Mucosa of stomach (tissue), 1 donor: ENCODE measurements around the gene LGALS8.
"Not testable (repeated sequence)": the region's sequence is repeated elsewhere in the genome, so short reads cannot be mapped to it uniquely, and the experiment has no call there.

ENCODE experiments used
- H3K27me3 ChIP-seq: one replicate; pipeline ENCODE4 v1.7.0; 2013; ENCODE audit warnings: mild to moderate bottlenecking, low read length; ENCODE audit not compliant: control insufficient read depth, insufficient read depth
- H3K36me3 ChIP-seq: one replicate; pipeline ENCODE4 v1.7.0; 2013; ENCODE audit warnings: low read length; ENCODE audit not compliant: control insufficient read depth, insufficient read depth
- H3K4me1 ChIP-seq: one replicate; pipeline ENCODE4 v1.7.0; 2013; ENCODE audit warnings: mild to moderate bottlenecking, low read length; ENCODE audit not compliant: control insufficient read depth, insufficient read depth
- H3K4me3 ChIP-seq: one replicate; pipeline ENCODE4 v1.7.0; 2013; ENCODE audit warnings: low read length
- H3K9ac ChIP-seq: one replicate; pipeline ENCODE4 v1.7.0; 2013; ENCODE audit warnings: mild to moderate bottlenecking, low read length, moderate library complexity
- H3K9me3 ChIP-seq: one replicate; pipeline ENCODE4 v1.7.0; 2013; ENCODE audit warnings: mild to moderate bottlenecking, low read length, moderate library complexity; ENCODE audit not compliant: control insufficient read depth
- donor health status: Pancreatic carcinoma.

The LGALS8 gene

DNA sequence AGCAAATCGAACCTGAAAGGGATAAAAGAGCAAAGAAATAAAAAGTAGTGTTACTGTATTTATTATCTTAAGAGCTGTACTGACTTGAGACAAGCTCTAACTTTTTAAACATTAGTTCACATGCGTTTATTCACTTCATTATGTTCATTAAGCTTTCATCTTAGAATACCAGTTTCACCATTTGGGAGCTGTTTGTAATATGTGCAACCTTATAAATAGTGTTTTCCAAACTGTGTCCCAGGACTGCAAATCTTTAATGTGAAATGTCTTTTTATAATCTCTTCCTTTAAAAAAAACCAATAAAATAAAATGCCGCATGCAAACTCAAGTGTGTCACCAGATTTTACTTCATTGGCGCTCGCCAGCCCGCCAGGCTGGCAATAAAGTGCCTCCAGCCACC is 28.3 kb downstream of the LGALS8 start:
- peaks cover 12% of the 10 kb centered on the region for H3K36me3 ChIP-seq

DNA sequence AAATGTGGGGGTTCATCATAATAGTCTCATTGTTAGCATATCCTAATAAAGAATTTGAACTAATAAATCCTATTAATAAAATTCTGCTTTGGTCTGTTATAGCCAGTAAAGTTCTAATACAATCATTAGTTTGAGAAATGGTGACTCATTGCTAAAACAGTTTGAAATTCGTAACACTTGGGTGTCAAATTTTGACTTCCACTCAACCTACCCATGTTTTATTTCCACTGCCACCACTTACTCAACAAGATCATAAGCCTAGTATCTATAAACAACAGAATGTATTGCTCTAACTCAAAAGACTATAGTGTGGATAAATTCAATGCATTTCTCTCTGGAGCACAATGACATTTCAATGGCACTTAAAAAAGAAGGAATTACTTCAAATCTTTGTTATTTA is 29.1 kb downstream of the LGALS8 start:
- peaks cover 12% of the 10 kb centered on the region for H3K36me3 ChIP-seq
- H3K9ac ChIP-seq: no peak overlapping the region
- no peaks in the 10 kb centered on the region for H3K9me3 ChIP-seq

More for the DNA sequence above, 28.3 kb downstream of the LGALS8 start:
- Histone ChIP-seq H3K27me3 (no peaks in the 10 kb centered on the region), H3K4me3 (no peak overlapping the region), H3K9ac (no peak overlapping the region), H3K4me1 (no peaks in the 10 kb centered on the region), H3K9me3 (no peaks in the 10 kb centered on the region)

DNA sequence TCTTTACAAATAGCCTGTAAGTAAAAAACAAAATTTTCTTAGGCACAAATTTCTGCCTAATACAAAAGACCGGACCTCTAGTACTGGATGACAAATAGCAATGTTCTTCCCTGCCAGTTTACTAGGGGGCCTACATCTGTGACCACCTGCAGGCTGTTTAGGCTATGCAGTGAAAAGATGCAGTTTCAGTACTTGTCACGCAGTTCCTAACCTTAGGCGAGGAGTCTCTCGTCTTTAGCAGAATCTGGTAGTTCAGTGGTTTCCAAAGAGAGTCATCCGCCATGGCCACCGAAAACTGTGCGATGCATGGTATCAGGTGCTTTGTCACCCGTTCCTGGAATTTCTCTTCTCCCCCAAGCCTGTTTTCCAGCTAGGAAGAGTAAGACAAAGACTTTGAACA is 29.6 kb downstream of the LGALS8 start:
- H3K27me3 ChIP-seq: no peaks in the 10 kb centered on the region
- H3K36me3 ChIP-seq: peaks cover 12% of the 10 kb centered on the region
- no peaks in the 10 kb centered on the region for H3K9me3 ChIP-seq
- H3K4me3 ChIP-seq: no peak overlapping the region
- H3K9ac ChIP-seq: no peak overlapping the region
- H3K4me1 ChIP-seq: no peaks in the 10 kb centered on the region

More for the DNA sequence above, 29.1 kb downstream of the LGALS8 start:
- Histone ChIP-seq H3K27me3 (no peaks in the 10 kb centered on the region), H3K4me3 (no peak overlapping the region), H3K4me1 (no peaks in the 10 kb centered on the region)

DNA sequence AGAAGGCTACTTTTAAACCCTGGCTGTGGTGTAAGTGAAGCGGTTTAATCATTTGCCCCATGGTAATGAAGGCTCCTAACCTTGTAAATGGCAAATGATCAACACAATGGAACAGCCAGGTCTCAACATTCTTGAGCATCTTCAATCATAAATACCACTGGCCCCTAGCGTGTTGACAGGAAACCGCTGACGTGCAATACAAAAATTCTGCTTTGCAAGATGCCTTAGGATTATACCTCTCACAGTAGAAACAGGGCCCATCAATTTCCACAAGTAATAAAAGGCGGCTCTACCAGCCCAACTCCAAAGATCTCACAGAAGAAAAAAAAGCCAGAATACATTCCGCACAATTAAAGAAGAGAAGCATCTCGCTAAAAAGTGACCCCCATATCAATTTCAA is 32.8 kb downstream of the LGALS8 start:
- Histone ChIP-seq H3K9ac (no peak overlapping the region), H3K4me1 (no peaks in the 10 kb centered on the region), H3K27me3 (no peaks in the 10 kb centered on the region), H3K9me3 (no peaks in the 10 kb centered on the region), H3K36me3 (peaks cover 18% of the 10 kb centered on the region), H3K4me3 (no peak overlapping the region)

DNA sequence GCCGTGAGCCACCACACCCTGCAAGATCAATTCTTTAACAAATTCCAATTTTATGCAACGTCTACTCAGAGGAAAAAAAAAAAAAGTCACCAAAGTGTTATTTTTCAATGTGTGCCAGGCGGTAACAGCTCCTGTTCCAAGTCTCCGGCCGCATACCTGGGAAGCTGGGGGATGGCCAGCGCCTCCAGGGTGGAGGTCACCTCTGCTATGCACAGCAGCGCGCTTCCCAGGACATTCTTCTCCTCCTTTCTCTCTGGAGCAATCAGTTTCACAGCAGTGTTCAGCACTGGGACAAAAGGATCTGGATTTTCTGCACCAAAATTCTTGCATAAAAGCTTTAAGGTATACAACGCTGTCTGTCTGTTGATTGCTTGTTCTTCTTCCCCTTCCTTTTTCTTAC is 34.3 kb downstream of the LGALS8 start:
- Histone ChIP-seq H3K27me3 (no peaks in the 10 kb centered on the region), H3K36me3 (peaks cover 16% of the 10 kb centered on the region), H3K9ac (no peak overlapping the region), H3K4me3 (no peak overlapping the region), H3K4me1 (no peaks in the 10 kb centered on the region), H3K9me3 (no peaks in the 10 kb centered on the region)

DNA sequence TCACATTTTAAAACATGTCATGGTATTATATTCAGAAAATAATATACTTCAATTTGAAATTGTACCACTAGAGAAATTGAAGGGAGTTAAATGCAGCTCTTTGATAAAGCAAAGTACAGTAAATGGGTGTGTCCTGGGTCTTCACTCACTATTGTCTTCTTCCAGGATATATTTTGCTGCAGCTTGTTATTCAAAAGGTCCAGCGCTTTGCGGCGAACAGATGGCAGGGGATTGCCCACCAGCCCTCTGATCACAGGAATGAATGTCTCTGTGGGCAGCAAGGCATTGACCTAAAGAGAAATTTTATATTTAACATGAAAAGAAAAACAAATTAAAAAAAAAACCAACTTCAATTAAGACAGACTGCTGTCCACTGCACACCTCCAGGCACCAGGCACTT is 35.1 kb downstream of the LGALS8 start:
- peaks cover 13% of the 10 kb centered on the region for H3K36me3 ChIP-seq
- no peaks in the 10 kb centered on the region for H3K9me3 ChIP-seq
- no peak overlapping the region for H3K9ac ChIP-seq
- H3K27me3 ChIP-seq: no peaks in the 10 kb centered on the region
- H3K4me3 ChIP-seq: no peak overlapping the region
- H3K4me1 ChIP-seq: no peaks in the 10 kb centered on the region

DNA sequence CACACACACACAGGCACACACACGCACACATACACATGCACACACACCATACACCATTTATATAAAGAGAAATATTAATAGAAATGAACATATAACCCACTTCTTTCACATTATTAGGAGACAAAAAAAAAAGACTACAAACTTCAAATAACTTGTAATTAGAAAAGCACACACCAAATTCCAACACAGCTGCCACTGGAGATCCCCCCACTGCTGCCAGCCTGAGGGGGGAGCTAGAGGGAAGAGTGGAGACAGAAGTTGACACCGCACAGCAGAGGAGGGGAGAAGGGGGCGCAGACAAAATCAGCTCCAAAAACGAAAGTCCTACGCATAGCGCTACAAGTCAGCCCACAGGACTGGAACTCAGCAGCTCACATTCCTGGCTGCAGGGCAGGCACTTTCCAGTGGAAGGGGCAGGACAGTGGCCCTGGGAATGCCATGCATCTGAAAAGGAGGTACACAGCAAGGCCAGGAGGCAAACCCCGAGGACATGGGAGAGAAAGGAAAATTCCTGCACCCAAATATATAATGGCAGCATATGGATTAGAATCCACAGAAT is 36.5 kb downstream of the LGALS8 start:
- Histone ChIP-seq H3K4me3 (no peak overlapping the region), H3K36me3 (peaks cover 8% of the 10 kb centered on the region), H3K27me3 (no peaks in the 10 kb centered on the region), H3K9ac (no peak overlapping the region), H3K9me3 (no peaks in the 10 kb centered on the region), H3K4me1 (no peaks in the 10 kb centered on the region)

DNA sequence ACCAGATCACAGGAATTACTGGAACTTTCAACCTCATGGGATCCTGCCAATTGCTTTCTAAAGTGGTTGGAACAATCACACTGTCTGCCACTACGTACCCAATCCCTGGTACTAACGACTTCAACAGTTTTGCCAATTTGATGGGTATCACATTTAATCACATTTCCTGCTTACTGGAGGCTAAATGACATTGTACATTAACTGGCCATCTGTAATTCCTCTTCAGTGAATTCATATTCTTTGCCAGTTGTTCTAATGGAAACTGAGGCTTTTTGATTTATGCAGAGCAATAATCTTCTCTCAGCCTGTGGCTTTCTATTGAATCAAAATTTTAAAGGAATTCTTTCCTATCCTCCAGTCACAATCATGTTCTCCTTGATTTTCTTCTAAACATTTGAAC is 38.2 kb downstream of the LGALS8 start:
- Histone ChIP-seq H3K36me3 (peaks cover 6% of the 10 kb centered on the region), H3K4me3 (no peak overlapping the region), H3K4me1 (no peaks in the 10 kb centered on the region)

DNA sequence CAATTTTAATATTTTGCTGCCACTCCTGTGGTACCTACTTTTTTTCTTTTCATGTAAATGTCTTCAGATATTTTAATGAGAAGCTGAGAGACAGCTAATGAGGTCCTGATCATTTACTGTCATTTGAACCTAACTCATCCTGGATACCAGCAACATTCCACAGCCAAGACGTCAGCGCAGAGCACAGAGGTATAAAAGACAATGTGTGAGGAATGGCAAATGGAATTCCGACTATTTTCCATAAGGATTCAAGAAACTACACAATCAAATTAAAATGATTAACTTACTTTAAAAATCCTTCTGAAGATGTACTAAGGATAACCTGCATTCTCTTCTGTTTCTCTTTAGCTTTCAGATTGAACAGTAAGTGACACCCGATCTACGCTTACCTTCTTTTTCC is 41.7 kb downstream of the LGALS8 start:
- no peaks in the 10 kb centered on the region for H3K27me3 ChIP-seq
- H3K4me1 ChIP-seq: no peaks in the 10 kb centered on the region
- no peak overlapping the region for H3K9ac ChIP-seq
- H3K9me3 ChIP-seq: no peaks in the 10 kb centered on the region
- H3K36me3 ChIP-seq: no peaks in the 10 kb centered on the region
- no peak overlapping the region for H3K4me3 ChIP-seq

More for the DNA sequence above, 38.2 kb downstream of the LGALS8 start:
- Histone ChIP-seq H3K27me3 (no peaks in the 10 kb centered on the region), H3K9me3 (no peaks in the 10 kb centered on the region), H3K9ac (no peak overlapping the region)

DNA sequence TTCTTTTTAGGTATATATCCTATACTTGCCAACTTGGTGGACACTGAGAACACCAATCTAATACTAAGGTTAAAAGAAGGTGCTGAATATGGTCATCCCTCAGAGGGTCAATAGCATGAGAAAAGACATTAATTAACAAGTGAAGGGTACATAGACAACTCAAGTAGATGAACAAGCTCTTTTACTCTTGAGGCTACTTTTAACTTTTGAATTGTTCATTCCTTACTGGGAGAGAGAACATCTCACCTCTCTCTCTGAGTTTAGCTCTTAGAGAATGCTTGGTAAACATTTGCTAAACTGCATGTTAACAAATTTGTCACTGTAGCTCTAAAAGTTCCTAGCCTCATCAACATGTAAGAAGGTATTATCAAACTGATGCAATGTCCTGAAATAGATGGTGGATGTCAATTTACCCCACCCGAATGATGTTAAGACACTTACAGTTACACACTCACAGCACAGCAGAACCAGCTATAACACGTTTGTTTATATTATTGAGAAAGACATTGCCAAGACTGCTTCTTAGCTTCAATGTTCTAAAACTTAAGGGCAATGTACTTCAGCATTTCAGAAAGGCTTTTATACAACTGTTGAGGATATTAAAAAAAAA is 44.6 kb downstream of the LGALS8 start:
- Histone ChIP-seq H3K9ac (no peak overlapping the region), H3K4me1 (no peaks in the 10 kb centered on the region), H3K4me3 (no peak overlapping the region), H3K27me3 (no peaks in the 10 kb centered on the region), H3K36me3 (peaks cover 3% of the 10 kb centered on the region), H3K9me3 (no peaks in the 10 kb centered on the region)

DNA sequence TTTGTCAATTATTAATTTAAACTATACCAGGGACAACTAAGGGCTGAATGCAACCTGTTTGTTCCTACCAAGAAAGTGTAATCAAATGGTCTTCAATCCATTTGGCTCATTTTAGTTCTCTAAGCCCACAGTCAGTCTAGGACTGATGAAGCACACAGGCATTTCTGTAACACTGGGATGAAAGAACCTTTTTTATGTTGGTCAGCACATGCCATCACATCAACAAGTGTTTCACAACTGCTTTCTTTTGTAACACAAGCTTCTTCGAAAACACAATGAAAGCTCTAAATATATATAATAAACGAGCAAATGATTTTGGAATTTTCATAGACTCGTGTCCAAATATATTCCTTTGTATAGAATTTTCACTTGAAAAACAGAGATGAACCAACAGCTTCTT is 51.7 kb downstream of the LGALS8 start:
- H3K4me1 ChIP-seq: no peaks in the 10 kb centered on the region

DNA sequence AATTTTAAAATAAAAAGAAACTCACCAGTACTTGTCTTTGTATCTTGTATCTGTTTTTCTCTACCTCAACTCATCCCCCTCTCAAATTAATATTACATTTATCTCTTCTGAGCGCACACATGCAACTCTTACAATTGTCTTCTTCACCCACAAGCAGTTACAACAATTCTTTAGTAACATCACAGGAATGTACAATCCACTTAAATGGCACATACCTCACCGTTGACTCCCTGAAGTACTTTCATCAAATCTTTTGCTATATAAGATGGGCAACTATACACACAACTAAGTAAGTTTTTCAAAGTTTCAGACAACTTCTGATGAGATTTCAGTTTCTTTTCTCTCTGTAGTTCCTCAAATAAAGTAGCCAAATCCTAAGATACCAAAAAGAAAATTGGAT is 52.2 kb downstream of the LGALS8 start:
- H3K4me3 ChIP-seq: no peak overlapping the region
- H3K9me3 ChIP-seq: no peaks in the 10 kb centered on the region
- no peaks in the 10 kb centered on the region for H3K27me3 ChIP-seq
- no peaks in the 10 kb centered on the region for H3K4me1 ChIP-seq
- H3K36me3 ChIP-seq: peaks cover 3% of the 10 kb centered on the region
- H3K9ac ChIP-seq: no peak overlapping the region

More for the DNA sequence above, 51.7 kb downstream of the LGALS8 start:
- Histone ChIP-seq H3K9me3 (no peaks in the 10 kb centered on the region), H3K9ac (no peak overlapping the region), H3K4me3 (no peak overlapping the region), H3K36me3 (peaks cover 3% of the 10 kb centered on the region), H3K27me3 (no peaks in the 10 kb centered on the region)

DNA sequence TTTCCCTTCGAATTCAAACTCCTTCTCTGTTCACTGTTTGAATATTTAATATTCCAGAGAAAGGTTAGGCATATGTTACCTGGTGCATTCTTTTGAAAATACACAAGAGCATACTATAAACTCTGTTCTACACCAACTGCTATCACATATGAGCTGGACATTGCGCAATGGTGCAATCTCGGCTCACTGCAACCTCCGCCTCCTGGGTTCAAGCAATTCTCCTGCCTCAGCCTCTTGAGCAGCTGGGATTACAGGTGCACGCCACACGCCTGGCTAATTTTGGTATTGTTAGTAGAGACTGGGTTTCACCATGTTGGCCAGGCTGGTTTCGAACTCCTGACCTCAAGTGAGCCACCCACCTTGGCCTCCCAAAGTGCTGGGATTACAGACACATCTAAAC is 53.3 kb downstream of the LGALS8 start:
- H3K36me3 ChIP-seq, H3K4me3 ChIP-seq, H3K9me3 ChIP-seq, H3K4me1 ChIP-seq, H3K27me3 ChIP-seq, H3K9ac ChIP-seq: not testable (repeated sequence)
